Vagina (tissue), 2 donors: ENCODE measurements around the gene PARP12. TPM values are rescaled to one million over a fixed set of nuclear protein-coding genes. Genes with fewer than 3 reads are reported as not detected.

ENCODE experiments used
- DNase-seq, 2 donors: peaks; one replicate each; pipeline ENCODE4 v3.0.0-alpha.2; 2017; ENCODE audit errors: extremely low spot score in 2 of 2
- H3K27ac ChIP-seq: fragments of 200-600 bp; sonication (generic); one replicate; pipeline ENCODE4 v1.5.1; 2019
- H3K27me3 ChIP-seq: fragments of 200-600 bp; sonication (generic); one replicate; pipeline ENCODE4 v1.5.1; 2019
- H3K36me3 ChIP-seq, 2 donors: fragments of 200-600 bp; sonication (generic); one replicate each; pipeline ENCODE4 v1.5.1; 2017 to 2019
- H3K4me1 ChIP-seq: fragments of 200-600 bp; sonication (generic); one replicate; pipeline ENCODE4 v1.5.1; 2019
- H3K4me3 ChIP-seq, 2 donors: fragments of 200-600 bp; sonication (generic); 1 replicate in 1 of 2; 2 replicates in 1 of 2; pipeline ENCODE4 v1.5.1; 2016 to 2019
- H3K9me3 ChIP-seq: fragments of 200-600 bp; sonication (generic); one replicate; pipeline ENCODE4 v1.5.1; 2019
- CTCF ChIP-seq, 3 experiments: fragments of 450-650 bp in 2 of 3; fragments of 200-600 bp in 1 of 3; sonication (generic) in 1 of 3; IDR thresholded peaks; one replicate each; pipeline ENCODE4 v1.5.1; 2017 to 2019; ENCODE audit warnings: antibody characterized with exemption in 3 of 3, mild to moderate bottlenecking in 2 of 3, moderate library complexity in 2 of 3
- POLR2A ChIP-seq, 2 donors: fragments of 450-650 bp; IDR thresholded peaks; one replicate each; pipeline ENCODE4 v1.6.1; 2017; ENCODE audit warnings: antibody characterized with exemption in 2 of 2, mild to moderate bottlenecking in 2 of 2, moderate library complexity in 2 of 2
- POLR2AphosphoS5 ChIP-seq, 2 donors: sonication (generic); formaldehyde crosslinking; IDR thresholded peaks; one replicate each; pipeline ENCODE4 v1.9.0; 2017; ENCODE audit warnings: antibody characterized with exemption in 2 of 2, mild to moderate bottlenecking in 2 of 2, low read depth in 1 of 2; ENCODE audit not compliant: insufficient read depth in 1 of 2
- intact Hi-C: fragments of 100-400 bp; cut with DNase I; formaldehyde crosslinking; loops from one replicate; pipeline ENCODE4 v1.15.1; 2023
- total RNA-seq: library from RNA; depleted of rRNA; stranded (reverse); fragments of >200 nt; gene quantifications from one replicate; pipeline ENCODE4 v1.2.3, GENCODE V29; 2016

PARP12 gene
- total RNA-seq, 1 donor from 2014 or later = 42.2 TPM

- no peak for TF ChIP-seq CTCF (IDR thresholded peaks at IDR 0.05)
- no peak for TF ChIP-seq POLR2A (IDR thresholded peaks at IDR 0.05)
- TF ChIP-seq POLR2AphosphoS5 (IDR thresholded peaks at IDR 0.05; ENCODE audit: insufficient read depth in 1 of 2, low read depth in 1 of 2) = no peak
- Histone ChIP-seq H3K27me3 (no peaks in the 10 kb centered on the region), H3K4me1 (no peaks in the 10 kb centered on the region), H3K9me3 (no peaks in the 10 kb centered on the region), H3K4me3 (no peak overlapping the region), H3K27ac (no peak overlapping the region), H3K36me3 (peaks cover 0 to 4% of the 10 kb centered on the region in 2 donors)
- DNase-seq = no peak
- intact Hi-C loops = no loop called here
Observed at GRCh38 chr7:140084972-140085371, 22.2 kb upstream of the PARP12 start.

- Histone ChIP-seq H3K27ac (no peak overlapping the region), H3K9me3 (no peaks in the 10 kb centered on the region), H3K36me3 (no peaks in the 10 kb centered on the region), H3K4me1 (no peaks in the 10 kb centered on the region), H3K4me3 (no peak overlapping the region), H3K27me3 (no peaks in the 10 kb centered on the region)
- TF ChIP-seq POLR2AphosphoS5 (IDR thresholded peaks at IDR 0.05; ENCODE audit: insufficient read depth in 1 of 2, low read depth in 1 of 2) (no peak), POLR2A (IDR thresholded peaks at IDR 0.05) (no peak), CTCF (IDR thresholded peaks at IDR 0.05) (no peak)
- DNase-seq = no peak
- intact Hi-C loops = no loop called here
Observed at GRCh38 chr7:140084142-140084655, 21.4 kb upstream of the PARP12 start.

- Histone ChIP-seq H3K27ac (no peak overlapping the region), H3K36me3 (no peaks in the 10 kb centered on the region), H3K4me3 (no peak overlapping the region), H3K4me1 (no peaks in the 10 kb centered on the region), H3K27me3 (no peaks in the 10 kb centered on the region), H3K9me3 (no peaks in the 10 kb centered on the region)
- TF ChIP-seq POLR2A (IDR thresholded peaks at IDR 0.05) (no peak), POLR2AphosphoS5 (IDR thresholded peaks at IDR 0.05; ENCODE audit: insufficient read depth in 1 of 2, low read depth in 1 of 2) (no peak), CTCF (IDR thresholded peaks at IDR 0.05) (no peak)
- intact Hi-C loops = no loop called here
- DNase-seq = no peak
Observed at GRCh38 chr7:140082770-140083169, 20.0 kb upstream of the PARP12 start.

- Histone ChIP-seq H3K9me3 (no peaks in the 10 kb centered on the region), H3K4me3 (no peak overlapping the region), H3K27me3 (no peaks in the 10 kb centered on the region), H3K27ac (no peak overlapping the region), H3K4me1 (no peaks in the 10 kb centered on the region), H3K36me3 (no peaks in the 10 kb centered on the region)
- intact Hi-C loops = no loop called here
- TF ChIP-seq POLR2A (IDR thresholded peaks at IDR 0.05) = no peak
- no peak for TF ChIP-seq POLR2AphosphoS5 (IDR thresholded peaks at IDR 0.05; ENCODE audit: insufficient read depth in 1 of 2, low read depth in 1 of 2)
- TF ChIP-seq CTCF (IDR thresholded peaks at IDR 0.05) = no peak
- DNase-seq = no peak
Observed at GRCh38 chr7:140081774-140082425, 19.1 kb upstream of the PARP12 start.

GRCh38 chr7:140080919-140081318 lies 18.2 kb upstream of the PARP12 start:
- H3K36me3 ChIP-seq = no peaks in the 10 kb centered on the region
- H3K27me3 ChIP-seq = no peaks in the 10 kb centered on the region
- DNase-seq = no peak
- no peaks in the 10 kb centered on the region for H3K4me1 ChIP-seq
- no peaks in the 10 kb centered on the region for H3K9me3 ChIP-seq
- no peak overlapping the region for H3K4me3 ChIP-seq
- no peak overlapping the region for H3K27ac ChIP-seq
- TF ChIP-seq CTCF (IDR thresholded peaks at IDR 0.05) (no peak), POLR2A (IDR thresholded peaks at IDR 0.05) (no peak), POLR2AphosphoS5 (IDR thresholded peaks at IDR 0.05; ENCODE audit: insufficient read depth in 1 of 2, low read depth in 1 of 2) (no peak)
- intact Hi-C loops = no loop called here
